H9 (cell line): ENCODE measurements around the gene SLC39A10. TPM values are rescaled to one million over a fixed set of nuclear protein-coding genes. Genes with fewer than 3 reads are reported as not detected.

Source experiments
- DNase-seq: peaks from one replicate; pipeline ENCODE4 v3.0.0-alpha.2; 2017
- H2AFZ ChIP-seq: one replicate; pipeline ENCODE4 v1.6.1; 2013; ENCODE audit warnings: mild to moderate bottlenecking, low read length, control low read depth, moderate library complexity
- H2AK5ac ChIP-seq: 2 replicates; pipeline ENCODE4 v1.6.1; 2013; ENCODE audit warnings: low read length, control low read depth, mixed read lengths; ENCODE audit not compliant: insufficient read length
- H2BK120ac ChIP-seq: one replicate; pipeline ENCODE4 v1.6.1; 2013; ENCODE audit warnings: low read depth, mild to moderate bottlenecking, low read length, control low read depth, inconsistent platforms; ENCODE audit not compliant: poor library complexity, severe bottlenecking
- H2BK12ac ChIP-seq: 2 replicates; pipeline ENCODE4 v1.6.1; 2013; ENCODE audit warnings: low read length, control low read depth, mixed read lengths, low read depth; ENCODE audit not compliant: insufficient read length
- H2BK15ac ChIP-seq: 2 replicates; pipeline ENCODE4 v1.6.1; 2013; ENCODE audit warnings: low read depth, low read length, control low read depth
- H2BK20ac ChIP-seq: one replicate; pipeline ENCODE4 v1.6.1; 2013; ENCODE audit warnings: low read depth, mild to moderate bottlenecking, low read length, control low read depth, inconsistent platforms; ENCODE audit not compliant: poor library complexity, severe bottlenecking
- H2BK5ac ChIP-seq: 2 replicates; pipeline ENCODE4 v1.6.1; 2013; ENCODE audit warnings: low read length, control low read depth, mixed read lengths; ENCODE audit not compliant: insufficient read length
- H3K14ac ChIP-seq: 2 replicates; pipeline ENCODE4 v1.6.1; 2013; ENCODE audit warnings: low read length, control low read depth; ENCODE audit not compliant: insufficient read depth
- H3K18ac ChIP-seq: 2 replicates; pipeline ENCODE4 v1.6.1; 2013; ENCODE audit warnings: low read depth, mild to moderate bottlenecking, mixed read lengths, low read length, control low read depth; ENCODE audit not compliant: insufficient read length
- H3K23ac ChIP-seq: 2 replicates; pipeline ENCODE4 v1.6.1; 2013; ENCODE audit warnings: low read length, control low read depth, mixed read lengths, low read depth; ENCODE audit not compliant: insufficient read length
- H3K23me2 ChIP-seq: 2 replicates; pipeline ENCODE4 v1.6.1; 2013; ENCODE audit warnings: low read depth, mild to moderate bottlenecking, mixed read lengths, low read length, control low read depth; ENCODE audit not compliant: insufficient read length, poor library complexity, severe bottlenecking
- H3K27ac ChIP-seq: 2 replicates; pipeline ENCODE4 v1.5.1; 2013; ENCODE audit warnings: low read length, control low read depth, mixed read lengths, low read depth; ENCODE audit not compliant: insufficient read length
- H3K27me3 ChIP-seq: 2 replicates; pipeline ENCODE4 v1.6.1; 2013; ENCODE audit warnings: low read length, control low read depth, inconsistent platforms; ENCODE audit not compliant: insufficient read depth
- H3K4ac ChIP-seq: 2 replicates; pipeline ENCODE4 v1.6.1; 2013; ENCODE audit warnings: low read depth, mild to moderate bottlenecking, control low read depth, inconsistent platforms, low read length, moderate library complexity
- H3K4me1 ChIP-seq: 2 replicates; pipeline ENCODE4 v1.6.1; 2013; ENCODE audit warnings: low read length, control low read depth, inconsistent platforms; ENCODE audit not compliant: insufficient read depth
- H3K4me2 ChIP-seq: 2 replicates; pipeline ENCODE4 v1.6.1; 2013; ENCODE audit warnings: low read length, control low read depth, mixed read lengths; ENCODE audit not compliant: insufficient read length, insufficient read depth
- H3K56ac ChIP-seq: 2 replicates; pipeline ENCODE4 v1.6.1; 2013; ENCODE audit warnings: low read depth, mild to moderate bottlenecking, mixed read lengths, low read length, control low read depth; ENCODE audit not compliant: insufficient read length
- H3K79me1 ChIP-seq: 2 replicates; pipeline ENCODE4 v1.6.1; 2013; ENCODE audit warnings: low read depth, mild to moderate bottlenecking, moderate library complexity, low read length, control low read depth, inconsistent platforms; ENCODE audit not compliant: insufficient read depth, poor library complexity, severe bottlenecking
- H3K79me2 ChIP-seq: 2 replicates; pipeline ENCODE4 v1.6.1; 2013; ENCODE audit warnings: low read length, control low read depth, inconsistent platforms; ENCODE audit not compliant: insufficient read depth
- H3K9ac ChIP-seq: 2 replicates; pipeline ENCODE4 v1.6.1; 2013; ENCODE audit warnings: low read length, control low read depth, mixed read lengths; ENCODE audit not compliant: insufficient read length; ENCODE audit errors: extremely low read depth
- H3K9me3 ChIP-seq: one replicate; pipeline ENCODE4 v1.6.1; 2013; ENCODE audit warnings: low read depth, low read length, inconsistent platforms; ENCODE audit not compliant: control insufficient read depth
- H3T11ph ChIP-seq: one replicate; pipeline ENCODE4 v1.6.1; 2013; ENCODE audit warnings: mild to moderate bottlenecking, low read length, control low read depth, inconsistent platforms
- H4K20me1 ChIP-seq: one replicate; pipeline ENCODE4 v1.6.1; 2013; ENCODE audit not compliant: control insufficient read depth, insufficient read length, insufficient read depth
- H4K5ac ChIP-seq: 2 replicates; pipeline ENCODE4 v1.6.1; 2013; ENCODE audit warnings: low read depth, mild to moderate bottlenecking, mixed read lengths, low read length, control low read depth; ENCODE audit not compliant: insufficient read length
- H4K8ac ChIP-seq: replicated peaks from 2 replicates; pipeline ENCODE4 v1.6.1; 2013; ENCODE audit warnings: low read length, control low read depth, mixed read lengths, low read depth; ENCODE audit not compliant: insufficient read length
- H4K91ac ChIP-seq: 2 replicates; pipeline ENCODE4 v1.6.1; 2013; ENCODE audit warnings: low read depth, mild to moderate bottlenecking, moderate library complexity, mixed read lengths, low read length, control low read depth; ENCODE audit not compliant: insufficient read length
- H3K27ac Mint-ChIP-seq, 3 experiments: 2 replicates in 2 of 3; 3 replicates in 1 of 3; pipeline ENCODE4 v1.8.0; 2020 to 2021; ENCODE audit warnings: mixed read lengths in 3 of 3, mild to moderate bottlenecking in 1 of 3, moderate library complexity in 1 of 3
- H3K27me3 Mint-ChIP-seq: 2 replicates; pipeline ENCODE4 v1.8.0; 2021; ENCODE audit warnings: low read depth, mild to moderate bottlenecking, moderate library complexity, mixed read lengths
- H3K36me3 Mint-ChIP-seq, 3 experiments: 2 replicates in 2 of 3; 3 replicates in 1 of 3; pipeline ENCODE4 v1.8.0; 2020 to 2021; ENCODE audit warnings: low read depth in 3 of 3, mixed read lengths in 3 of 3; ENCODE audit not compliant: insufficient read depth in 1 of 3
- H3K4me1 Mint-ChIP-seq, 2 experiments: 2 replicates each; pipeline ENCODE4 v1.8.0; 2020; ENCODE audit warnings: mixed read lengths in 2 of 2
- H3K4me3 Mint-ChIP-seq, 2 experiments: 2 replicates in 1 of 2; 3 replicates in 1 of 2; pipeline ENCODE4 v1.8.0; 2020 to 2021; ENCODE audit warnings: mild to moderate bottlenecking in 2 of 2, mixed read lengths in 2 of 2, moderate library complexity in 1 of 2
- H3K9me3 Mint-ChIP-seq, 2 experiments: 2 replicates in 1 of 2; 3 replicates in 1 of 2; pipeline ENCODE4 v1.8.0; 2020; ENCODE audit warnings: mild to moderate bottlenecking in 2 of 2, mixed read lengths in 2 of 2, moderate library complexity in 1 of 2
- CTCF ChIP-seq: fragments of 200-600 bp; sonication (generic); conservative IDR thresholded peaks from 3 replicates; pipeline ENCODE4 v1.8.0; 2021; ENCODE audit warnings: antibody characterized with exemption, mild to moderate bottlenecking
- total RNA-seq: library from RNA; stranded (reverse); gene quantifications from 2 replicates; pipeline ENCODE4 v1.2.1, GENCODE V29; 2021

SLC39A10 gene
- total RNA-seq, 1 experiment from 2014 or later, result 161 TPM

GRCh38 chr2:195636890-195637289 lies 20.1 kb upstream of the SLC39A10 start:
- Histone ChIP-seq H3K79me2 (no peaks in the 10 kb centered on the region; the same call in 1 of the 2 replicates), H3K27me3 (no peaks in the 10 kb centered on the region), H3K4me2 (no peak overlapping the region), H4K8ac (no peak overlapping the region), H3K79me1 (no peaks in the 10 kb centered on the region), H4K20me1 (no peaks in the 10 kb centered on the region), H4K5ac (peak overlapping the region; percentile 8), H3K27ac (no peak overlapping the region), H3K23ac (no peak overlapping the region), H2BK20ac (no peak overlapping the region), H3K9me3 (no peaks in the 10 kb centered on the region), H2BK12ac (no peak overlapping the region), H3K4me1 (peaks cover 8% of the 10 kb centered on the region), H2BK15ac (no peak overlapping the region), H3T11ph (no peak overlapping the region), H3K56ac (no peak overlapping the region), H2BK120ac (no peak overlapping the region), H2BK5ac (peak overlapping the region; percentile 8), H2AFZ (no peak overlapping the region), H3K4ac (no peak overlapping the region; the same call in 1 of the 2 replicates), H3K23me2 (no peaks in the 10 kb centered on the region), H3K9ac (no peak overlapping the region), H3K14ac (no peak overlapping the region; the same call in 1 of the 2 replicates), H4K91ac (no peak overlapping the region), H3K18ac (peak overlapping the region; percentile 62), H2AK5ac (no peak overlapping the region)
- peaks cover 8% of the 10 kb centered on the region in 2 experiments for H3K4me1 Mint-ChIP-seq
- peaks cover 7 to 10% (median 9%) of the 10 kb centered on the region in 3 experiments for H3K36me3 Mint-ChIP-seq
- no peak overlapping the region for H3K4me3 Mint-ChIP-seq
- H3K27me3 Mint-ChIP-seq, result no peaks in the 10 kb centered on the region
- peak overlapping the region in 2 of 3 experiments; percentile 15 to 90; a peak in 2 of 7 replicates for H3K27ac Mint-ChIP-seq
- no peak for DNase-seq
- no peak for TF ChIP-seq CTCF
- H3K9me3 Mint-ChIP-seq, result peaks cover 0 to 5% of the 10 kb centered on the region in 2 experiments; a peak in 3 of 5 replicates
